ENCODE results near the gene GPD2. TPM values are rescaled to one million over a fixed set of nuclear protein-coding genes. Genes with fewer than 3 reads are reported as not detected.

The GPD2 gene
- polyA plus RNA-seq, 1 donor from 2014 or later, result 3.5 TPM

DNA sequence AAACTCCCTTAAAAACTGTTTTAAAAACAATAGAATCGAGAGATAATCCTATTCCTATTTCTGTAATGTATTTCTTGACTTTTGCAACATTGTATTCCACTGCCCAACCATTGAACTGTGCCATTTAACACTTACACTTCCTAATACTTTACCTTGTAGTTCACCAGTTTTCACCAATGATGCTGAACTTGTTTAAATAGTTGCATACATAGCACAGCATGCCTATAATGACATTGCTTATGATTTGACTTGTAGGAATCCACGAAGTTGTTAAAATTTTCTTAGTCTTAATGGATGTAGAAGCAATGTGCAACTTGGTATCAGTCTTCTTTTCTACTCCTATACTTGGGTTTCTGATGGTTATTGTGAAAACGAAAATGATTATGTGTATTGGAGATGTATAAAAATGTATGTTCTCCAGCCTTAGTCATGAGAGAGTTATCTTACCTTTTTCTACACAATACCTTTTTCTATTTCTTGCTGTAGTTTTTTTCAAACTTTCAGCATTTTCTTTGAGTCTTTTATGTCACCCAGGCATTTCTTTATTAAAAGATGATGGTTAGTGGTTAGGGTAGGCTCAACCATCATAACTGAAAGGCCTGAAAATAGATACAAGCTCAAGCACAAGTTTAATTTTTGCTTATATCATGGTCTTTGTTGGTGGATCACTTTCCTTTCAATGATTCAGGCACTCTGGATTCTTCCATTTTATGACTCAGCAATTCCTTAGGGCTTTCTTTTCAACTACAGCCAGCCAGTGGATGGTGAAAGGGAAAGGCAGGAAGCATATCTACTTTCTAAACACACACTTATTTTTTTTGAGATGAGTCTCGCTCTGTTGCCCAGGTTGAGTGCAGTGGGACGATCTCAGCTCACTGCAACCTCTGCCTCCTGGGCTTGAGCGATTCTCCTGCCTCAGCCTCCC, 9.4 kb downstream of the GPD2 start:
- no peaks in the 10 kb centered on the region for H3K79me2 ChIP-seq (replicated peaks; ENCODE audit: insufficient read depth, low read length)
- no peak overlapping the region for H3K4me2 ChIP-seq (ENCODE audit: low read length)
- no peak for TF ChIP-seq EZH2 (IDR thresholded peaks at IDR 0.05; ENCODE audit: borderline replicate concordance, insufficient read depth, low read length, poor library complexity, severe bottlenecking)
- TF ChIP-seq, protein P1, sequence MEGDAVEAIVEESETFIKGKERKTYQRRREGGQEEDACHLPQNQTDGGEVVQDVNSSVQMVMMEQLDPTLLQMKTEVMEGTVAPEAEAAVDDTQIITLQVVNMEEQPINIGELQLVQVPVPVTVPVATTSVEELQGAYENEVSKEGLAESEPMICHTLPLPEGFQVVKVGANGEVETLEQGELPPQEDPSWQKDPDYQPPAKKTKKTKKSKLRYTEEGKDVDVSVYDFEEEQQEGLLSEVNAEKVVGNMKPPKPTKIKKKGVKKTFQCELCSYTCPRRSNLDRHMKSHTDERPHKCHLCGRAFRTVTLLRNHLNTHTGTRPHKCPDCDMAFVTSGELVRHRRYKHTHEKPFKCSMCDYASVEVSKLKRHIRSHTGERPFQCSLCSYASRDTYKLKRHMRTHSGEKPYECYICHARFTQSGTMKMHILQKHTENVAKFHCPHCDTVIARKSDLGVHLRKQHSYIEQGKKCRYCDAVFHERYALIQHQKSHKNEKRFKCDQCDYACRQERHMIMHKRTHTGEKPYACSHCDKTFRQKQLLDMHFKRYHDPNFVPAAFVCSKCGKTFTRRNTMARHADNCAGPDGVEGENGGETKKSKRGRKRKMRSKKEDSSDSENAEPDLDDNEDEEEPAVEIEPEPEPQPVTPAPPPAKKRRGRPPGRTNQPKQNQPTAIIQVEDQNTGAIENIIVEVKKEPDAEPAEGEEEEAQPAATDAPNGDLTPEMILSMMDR (IDR thresholded peaks at IDR 0.05; ENCODE audit: poor library complexity, severe bottlenecking), result no peak
- no peak for TF ChIP-seq POLR2AphosphoS5 (IDR thresholded peaks at IDR 0.05)
- TF ChIP-seq, protein P2, sequence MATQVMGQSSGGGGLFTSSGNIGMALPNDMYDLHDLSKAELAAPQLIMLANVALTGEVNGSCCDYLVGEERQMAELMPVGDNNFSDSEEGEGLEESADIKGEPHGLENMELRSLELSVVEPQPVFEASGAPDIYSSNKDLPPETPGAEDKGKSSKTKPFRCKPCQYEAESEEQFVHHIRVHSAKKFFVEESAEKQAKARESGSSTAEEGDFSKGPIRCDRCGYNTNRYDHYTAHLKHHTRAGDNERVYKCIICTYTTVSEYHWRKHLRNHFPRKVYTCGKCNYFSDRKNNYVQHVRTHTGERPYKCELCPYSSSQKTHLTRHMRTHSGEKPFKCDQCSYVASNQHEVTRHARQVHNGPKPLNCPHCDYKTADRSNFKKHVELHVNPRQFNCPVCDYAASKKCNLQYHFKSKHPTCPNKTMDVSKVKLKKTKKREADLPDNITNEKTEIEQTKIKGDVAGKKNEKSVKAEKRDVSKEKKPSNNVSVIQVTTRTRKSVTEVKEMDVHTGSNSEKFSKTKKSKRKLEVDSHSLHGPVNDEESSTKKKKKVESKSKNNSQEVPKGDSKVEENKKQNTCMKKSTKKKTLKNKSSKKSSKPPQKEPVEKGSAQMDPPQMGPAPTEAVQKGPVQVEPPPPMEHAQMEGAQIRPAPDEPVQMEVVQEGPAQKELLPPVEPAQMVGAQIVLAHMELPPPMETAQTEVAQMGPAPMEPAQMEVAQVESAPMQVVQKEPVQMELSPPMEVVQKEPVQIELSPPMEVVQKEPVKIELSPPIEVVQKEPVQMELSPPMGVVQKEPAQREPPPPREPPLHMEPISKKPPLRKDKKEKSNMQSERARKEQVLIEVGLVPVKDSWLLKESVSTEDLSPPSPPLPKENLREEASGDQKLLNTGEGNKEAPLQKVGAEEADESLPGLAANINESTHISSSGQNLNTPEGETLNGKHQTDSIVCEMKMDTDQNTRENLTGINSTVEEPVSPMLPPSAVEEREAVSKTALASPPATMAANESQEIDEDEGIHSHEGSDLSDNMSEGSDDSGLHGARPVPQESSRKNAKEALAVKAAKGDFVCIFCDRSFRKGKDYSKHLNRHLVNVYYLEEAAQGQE (IDR thresholded peaks at IDR 0.05; ENCODE audit: borderline replicate concordance), result no peak
- no peak for TF ChIP-seq EP300 (conservative IDR thresholded peaks at IDR 0.05; ENCODE audit: poor library complexity, severe bottlenecking)
- no peak for TF ChIP-seq MXI1 (conservative IDR thresholded peaks at IDR 0.05; ENCODE audit: poor library complexity, severe bottlenecking)
- no peak for TF ChIP-seq RAD21 (conservative IDR thresholded peaks at IDR 0.05)
- no peak for TF ChIP-seq SMC3 (conservative IDR thresholded peaks at IDR 0.05; ENCODE audit: poor library complexity)

DNA sequence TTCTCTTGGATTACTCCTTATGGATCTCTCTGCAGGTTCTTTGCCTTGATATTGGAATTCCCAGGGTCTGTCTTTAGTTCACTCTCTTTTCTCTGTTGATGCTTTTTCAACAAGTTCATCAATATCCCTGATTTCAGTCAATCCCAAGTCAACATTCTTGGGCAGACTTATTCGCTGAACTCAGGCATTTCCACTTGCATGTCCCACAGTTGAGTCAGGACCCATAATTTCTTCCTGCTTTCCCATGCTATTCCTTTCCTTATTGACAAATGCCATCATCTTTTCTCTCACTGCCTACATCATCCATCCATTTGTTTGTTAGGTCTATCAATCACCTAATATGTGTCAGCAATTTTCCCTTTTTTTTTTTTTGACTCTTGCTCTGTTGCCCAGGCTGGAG, 11.6 kb downstream of the GPD2 start:
- H3K9ac ChIP-seq (ENCODE audit: low read length), result no peak overlapping the region
- H3F3A ChIP-seq (ENCODE audit: insufficient read depth, low read length, poor library complexity, severe bottlenecking), result no peaks in the 10 kb centered on the region
- TF ChIP-seq EZH2 (IDR thresholded peaks at IDR 0.05; ENCODE audit: borderline replicate concordance, insufficient read depth, low read length, poor library complexity, severe bottlenecking) (no peak), SMC3 (conservative IDR thresholded peaks at IDR 0.05; ENCODE audit: poor library complexity) (no peak), MXI1 (conservative IDR thresholded peaks at IDR 0.05; ENCODE audit: poor library complexity, severe bottlenecking) (no peak)
- TF ChIP-seq, protein P1 (IDR thresholded peaks at IDR 0.05; ENCODE audit: poor library complexity, severe bottlenecking), result no peak
- peaks cover 4% of the 10 kb centered on the region for H3K9me3 ChIP-seq (ENCODE audit: low read length)
- H3K27me3 ChIP-seq (ENCODE audit: insufficient read depth, low read depth, low read length), result no peaks in the 10 kb centered on the region
- no peaks in the 10 kb centered on the region for H3K36me3 ChIP-seq (ENCODE audit: insufficient read depth, low read length)
- H3K4me3 ChIP-seq (ENCODE audit: low read length), result no peak overlapping the region
- H3K27ac ChIP-seq (ENCODE audit: low read length), result no peak overlapping the region
- no peaks in the 10 kb centered on the region for H3K9me2 ChIP-seq (ENCODE audit: insufficient read depth, low read length)
- H4K20me1 ChIP-seq (ENCODE audit: insufficient read depth), result no peaks in the 10 kb centered on the region
- no peak overlapping the region for H2AFZ ChIP-seq (ENCODE audit: low read depth, low read length)
- no peaks in the 10 kb centered on the region for H3K79me2 ChIP-seq (replicated peaks; ENCODE audit: insufficient read depth, low read length)
- H3K4me2 ChIP-seq (ENCODE audit: low read length), result no peak overlapping the region

More for the DNA sequence above, 9.4 kb downstream of the GPD2 start:
- no peaks in the 10 kb centered on the region for H3K9me2 ChIP-seq (ENCODE audit: insufficient read depth, low read length)
- H3K9ac ChIP-seq (ENCODE audit: low read length), result no peak overlapping the region
- H3K9me3 ChIP-seq (ENCODE audit: low read length), result no peaks in the 10 kb centered on the region
- no peak overlapping the region for H2AFZ ChIP-seq (ENCODE audit: low read depth, low read length)
- H3K27me3 ChIP-seq (ENCODE audit: insufficient read depth, low read depth, low read length), result no peaks in the 10 kb centered on the region
- H3K4me3 ChIP-seq (ENCODE audit: low read length), result no peak overlapping the region
- H3K36me3 ChIP-seq (ENCODE audit: insufficient read depth, low read length), result no peaks in the 10 kb centered on the region
- H3K27ac ChIP-seq (ENCODE audit: low read length), result no peak overlapping the region
- no peaks in the 10 kb centered on the region for H4K20me1 ChIP-seq (ENCODE audit: insufficient read depth)
- no peaks in the 10 kb centered on the region for H3F3A ChIP-seq (ENCODE audit: insufficient read depth, low read length, poor library complexity, severe bottlenecking)
